ENCODE data around the gene TMEM200A.

The TMEM200A gene

GRCh38 chr6:130466748-130467061 lies 100.9 kb downstream of the TMEM200A start:
- TF ChIP-seq CTCF (IDR thresholded peaks at IDR 0.05; ENCODE audit: insufficient read depth, low read depth, low read length, missing control alignments): no peak
- no peak overlapping the region for H3K4me3 ChIP-seq (ENCODE audit: low read depth, low read length)
- no peak for DNase-seq (ENCODE audit: low read depth)

- TF ChIP-seq CTCF (IDR thresholded peaks at IDR 0.05; ENCODE audit: insufficient read depth, low read depth, low read length, missing control alignments): no peak
- no peak overlapping the region for H3K4me3 ChIP-seq (ENCODE audit: low read depth, low read length)
- no peak for DNase-seq (ENCODE audit: low read depth)
Measured at GRCh38 chr6:130467146-130468050, 101.6 kb downstream of the TMEM200A start.

GRCh38 chr6:130470766-130471165 lies 104.9 kb downstream of the TMEM200A start:
- DNase-seq (ENCODE audit: low read depth): no peak
- no peak overlapping the region for H3K4me3 ChIP-seq (ENCODE audit: low read depth, low read length)

GRCh38 chr6:130473886-130474285 lies 108.1 kb downstream of the TMEM200A start:
- H3K4me3 ChIP-seq (ENCODE audit: low read depth, low read length): no peak overlapping the region
- no peak for DNase-seq (ENCODE audit: low read depth)
- TF ChIP-seq CTCF (IDR thresholded peaks at IDR 0.05; ENCODE audit: insufficient read depth, low read depth, low read length, missing control alignments): no peak

More at GRCh38 chr6:130470766-130471165, 104.9 kb downstream of the TMEM200A start:
- TF ChIP-seq CTCF (IDR thresholded peaks at IDR 0.05; ENCODE audit: insufficient read depth, low read depth, low read length, missing control alignments): no peak

- no peak for DNase-seq (ENCODE audit: low read depth)
- no peak for TF ChIP-seq CTCF (IDR thresholded peaks at IDR 0.05; ENCODE audit: insufficient read depth, low read depth, low read length, missing control alignments)
- no peak overlapping the region for H3K4me3 ChIP-seq (ENCODE audit: low read depth, low read length)
Measured at GRCh38 chr6:130482645-130483390, 117.0 kb downstream of the TMEM200A start.

- TF ChIP-seq CTCF (IDR thresholded peaks at IDR 0.05; ENCODE audit: insufficient read depth, low read depth, low read length, missing control alignments): no peak
- no peak for DNase-seq (ENCODE audit: low read depth)
- no peak overlapping the region for H3K4me3 ChIP-seq (ENCODE audit: low read depth, low read length)
Measured at GRCh38 chr6:130485870-130486269, 120.1 kb downstream of the TMEM200A start.

Data from GM12865 (cell line).